GM23248 (cell line): ENCODE measurements around the gene CWC15. TPM values are rescaled to one million over a fixed set of nuclear protein-coding genes. Genes with fewer than 3 reads are reported as not detected.

ENCODE experiments used
- DNase-seq: peaks from one replicate; pipeline ENCODE4 v3.0.0-alpha.2; 2015
- H2AFZ ChIP-seq: fragments of 200-600 bp; sonication (generic); 2 replicates; pipeline ENCODE4 v1.6.1; 2016; ENCODE audit warnings: antibody characterized with exemption
- H3F3A ChIP-seq: fragments of 200-600 bp; sonication (generic); 2 replicates; pipeline ENCODE4 v1.6.1; 2016; ENCODE audit warnings: mild to moderate bottlenecking, antibody characterized with exemption, mixed run types; ENCODE audit not compliant: insufficient read depth
- H3K27ac ChIP-seq: fragments of 200-600 bp; sonication (generic); 2 replicates; pipeline ENCODE4 v1.5.1; 2016; ENCODE audit warnings: mild to moderate bottlenecking
- H3K27me3 ChIP-seq: fragments of 200-600 bp; sonication (generic); replicated peaks from 2 replicates; pipeline ENCODE4 v1.6.1; 2016; ENCODE audit warnings: mild to moderate bottlenecking; ENCODE audit not compliant: insufficient read depth
- H3K36me3 ChIP-seq: fragments of 200-600 bp; sonication (generic); 2 replicates; pipeline ENCODE4 v1.6.1; 2016; ENCODE audit warnings: low read depth, mild to moderate bottlenecking
- H3K4me1 ChIP-seq: fragments of 200-600 bp; sonication (generic); 2 replicates; pipeline ENCODE4 v1.6.1; 2016; ENCODE audit warnings: mild to moderate bottlenecking; ENCODE audit not compliant: insufficient read depth
- H3K4me2 ChIP-seq: fragments of 200-600 bp; sonication (generic); one replicate; pipeline ENCODE4 v1.6.1; 2016; ENCODE audit warnings: mild to moderate bottlenecking; ENCODE audit not compliant: unreplicated experiment
- H3K4me3 ChIP-seq: fragments of 200-600 bp; sonication (generic); 2 replicates; pipeline ENCODE4 v1.5.1; 2016; ENCODE audit warnings: mild to moderate bottlenecking
- H3K79me2 ChIP-seq: fragments of 200-600 bp; sonication (generic); 2 replicates; pipeline ENCODE4 v1.6.1; 2016; ENCODE audit warnings: mild to moderate bottlenecking; ENCODE audit not compliant: insufficient read depth
- H3K9ac ChIP-seq: fragments of 200-600 bp; sonication (generic); 2 replicates; pipeline ENCODE4 v1.6.1; 2016; ENCODE audit warnings: mild to moderate bottlenecking
- H3K9me2 ChIP-seq: fragments of 200-600 bp; sonication (generic); 2 replicates; pipeline ENCODE4 v1.6.1; 2016; ENCODE audit warnings: mixed run types, mild to moderate bottlenecking, moderate library complexity; ENCODE audit not compliant: insufficient read depth
- H3K9me3 ChIP-seq: fragments of 200-600 bp; sonication (generic); one replicate; pipeline ENCODE4 v1.6.1; 2017; ENCODE audit warnings: low read depth
- H4K20me1 ChIP-seq: fragments of 200-600 bp; sonication (generic); 2 replicates; pipeline ENCODE4 v1.6.0; 2016; ENCODE audit not compliant: insufficient read depth
- EZH2 ChIP-seq: fragments of 200-600 bp; sonication (generic); IDR thresholded peaks from 2 replicates; pipeline ENCODE4 v1.6.1; 2018; ENCODE audit warnings: antibody characterized with exemption, mild to moderate bottlenecking; ENCODE audit not compliant: insufficient read depth, poor library complexity, severe bottlenecking
- EZH2phosphoT487 ChIP-seq: fragments of 200-600 bp; sonication (generic); IDR thresholded peaks from 2 replicates; pipeline ENCODE4 v1.6.1; 2018; ENCODE audit warnings: antibody characterized with exemption, moderate library complexity, mild to moderate bottlenecking, low read depth; ENCODE audit not compliant: insufficient read depth
- WGBS, 2 experiments: methylation state at CpG; one replicate each; pipeline ENCODE4 v1.1.6; 2015 to 2017; ENCODE audit warnings: low lambda C conversion rate in 2 of 2, low coverage in 1 of 2; ENCODE audit errors: missing lambda C conversion rate in 2 of 2; 5-methylcytosine and 5-hydroxymethylcytosine counted together
- in situ Hi-C: fragments of 300-500 bp; cut with MboI; formaldehyde crosslinking; loops from 2 replicates; pipeline ENCODE4 v1.15.0; 2020
- polyA plus RNA-seq: library from polyadenylated mRNA; unstranded; fragments of >200 nt; fragmentation: Nextera tagmentation; extraction: Ambion mirVana; gene quantifications from 2 replicates; pipeline ENCODE4 v1.2.1, GENCODE V29; 2016
- total RNA-seq: library from RNA; depleted of rRNA; stranded (reverse); fragments of >200 nt; shearing (Covaris generic); gene quantifications from 2 replicates; pipeline ENCODE4 v1.2.3, GENCODE V29; 2014

CWC15 gene
- total and polyA plus RNA-seq, 2 experiments from 2014 or later, result 30.4 to 76.6 TPM

GRCh38 chr11:94972700-94973098 lies 657 bp downstream of the CWC15 start:
- Histone ChIP-seq H3K9me3 (no peaks in the 10 kb centered on the region), H3K27ac (0 out of 2 replicates have a peak overlapping the region, but pooled peaks have one; percentile 72), H3K9me2 (no peaks in the 10 kb centered on the region), H3K27me3 (no peaks in the 10 kb centered on the region), H3K4me1 (peaks cover 7% of the 10 kb centered on the region), H3K4me3 (peak overlapping the region; percentile 94), H3K9ac (peak overlapping the region; percentile 93), H3K36me3 (peaks cover 41% of the 10 kb centered on the region), H2AFZ (peak overlapping the region; percentile 99), H4K20me1 (no peaks in the 10 kb centered on the region), H3K79me2 (peaks cover 41% of the 10 kb centered on the region), H3F3A (peaks cover 34% of the 10 kb centered on the region), H3K4me2 (peak overlapping the region; percentile 98)
- TF ChIP-seq EZH2phosphoT487, result no peak
- TF ChIP-seq EZH2, result no peak
- peak; percentile 26 for DNase-seq
- in situ Hi-C loops, result loop anchor here (5.0 kb wide), 1 partner anchor 345 kb away; no protein-coding TSS in a partner anchor
- WGBS, 2 experiments, result 1 to 3% methylated on average over 4 to 5 of the region's 5 CpGs

- H3K9me2 ChIP-seq, result no peaks in the 10 kb centered on the region
- H3K4me3 ChIP-seq, result no peak overlapping the region
- DNase-seq, result peak; percentile 79
- no peaks in the 10 kb centered on the region for H3K27me3 ChIP-seq
- H3K36me3 ChIP-seq, result peaks cover 83% of the 10 kb centered on the region
- in situ Hi-C loops, result no loop called here
- no peak for TF ChIP-seq EZH2phosphoT487
- TF ChIP-seq EZH2, result no peak
- no peak overlapping the region for H2AFZ ChIP-seq
- peaks cover 7% of the 10 kb centered on the region for H3K4me1 ChIP-seq
- no peak overlapping the region for H3K27ac ChIP-seq
- no peaks in the 10 kb centered on the region for H4K20me1 ChIP-seq
- no peaks in the 10 kb centered on the region for H3K9me3 ChIP-seq
- 93 to 100% methylated on average over 1 of the region's 1 CpG for WGBS, 2 experiments
- H3F3A ChIP-seq, result peaks cover 34% of the 10 kb centered on the region
- no peak overlapping the region for H3K9ac ChIP-seq
- no peak overlapping the region for H3K4me2 ChIP-seq
- peaks cover 52% of the 10 kb centered on the region for H3K79me2 ChIP-seq
Measured at GRCh38 chr11:94968334-94968958, 4.9 kb downstream of the CWC15 start.

- 88 to 89% methylated on average over 4 of the region's 4 CpGs for WGBS, 2 experiments
- H3K9ac ChIP-seq, result no peak overlapping the region
- H3K4me1 ChIP-seq, result no peaks in the 10 kb centered on the region
- H3K79me2 ChIP-seq, result peaks cover 17% of the 10 kb centered on the region
- no peak overlapping the region for H3K27ac ChIP-seq
- no peak overlapping the region for H3K4me3 ChIP-seq
- in situ Hi-C loops, result no loop called here
- no peaks in the 10 kb centered on the region for H3K9me2 ChIP-seq
- H3K27me3 ChIP-seq, result no peaks in the 10 kb centered on the region
- no peaks in the 10 kb centered on the region for H3K9me3 ChIP-seq
- H3K36me3 ChIP-seq, result peaks cover 84% of the 10 kb centered on the region
- peaks cover 32% of the 10 kb centered on the region for H3F3A ChIP-seq
- no peaks in the 10 kb centered on the region for H4K20me1 ChIP-seq
- DNase-seq, result no peak
- H3K4me2 ChIP-seq, result no peak overlapping the region
- H2AFZ ChIP-seq, result no peak overlapping the region
- no peak for TF ChIP-seq EZH2phosphoT487
- TF ChIP-seq EZH2, result no peak
Measured at GRCh38 chr11:94964934-94965333, 8.4 kb downstream of the CWC15 start.

- H3K79me2 ChIP-seq, result no peaks in the 10 kb centered on the region
- no peaks in the 10 kb centered on the region for H3K9me2 ChIP-seq
- in situ Hi-C loops, result no loop called here
- H2AFZ ChIP-seq, result no peak overlapping the region
- no peak for TF ChIP-seq EZH2
- no peak for TF ChIP-seq EZH2phosphoT487
- H3K27ac ChIP-seq, result no peak overlapping the region
- no peak overlapping the region for H3K9ac ChIP-seq
- peaks cover 10% of the 10 kb centered on the region; the same call in 1 of the 2 replicates for H3K4me1 ChIP-seq
- WGBS, 2 experiments, result 100% methylated on average over 1 of the region's 1 CpG
- H3K36me3 ChIP-seq, result peaks cover 50% of the 10 kb centered on the region
- no peak overlapping the region for H3K4me2 ChIP-seq
- H3K4me3 ChIP-seq, result no peak overlapping the region
- H3F3A ChIP-seq, result peaks cover 39% of the 10 kb centered on the region
- DNase-seq, result no peak
- H3K27me3 ChIP-seq, result no peaks in the 10 kb centered on the region
- H3K9me3 ChIP-seq, result no peaks in the 10 kb centered on the region
- H4K20me1 ChIP-seq, result no peaks in the 10 kb centered on the region
Measured at GRCh38 chr11:94961255-94961654, 12.1 kb downstream of the CWC15 start.
